SK-N-MC (cell line): ENCODE measurements around the gene CFAP61.

Source experiments
- DNase-seq: peaks from one replicate; pipeline ENCODE4 v3.0.0-alpha.2; 2011; ENCODE audit warnings: low read depth, low spot score
- H3K27ac ChIP-seq: fragments of 200-600 bp; sonication (generic); 2 replicates; pipeline ENCODE4 v1.5.1; 2016; ENCODE audit warnings: mixed run types
- H3K36me3 ChIP-seq: fragments of 200-600 bp; sonication (generic); 2 replicates; pipeline ENCODE4 v1.6.1; 2017; ENCODE audit warnings: antibody characterized with exemption, low read length, mixed read lengths; ENCODE audit not compliant: insufficient read depth
- H3K4me3 ChIP-seq: fragments of 200-600 bp; sonication (generic); 2 replicates; pipeline ENCODE4 v1.5.1; 2016
- H3K9ac ChIP-seq: fragments of 200-600 bp; sonication (generic); 2 replicates; pipeline ENCODE4 v1.8.0; 2017; ENCODE audit warnings: mixed run types, mixed read lengths; ENCODE audit not compliant: insufficient read length
- H3K9me3 ChIP-seq: fragments of 200-600 bp; sonication (generic); 2 replicates; pipeline ENCODE4 v1.6.1; 2017; ENCODE audit warnings: low read depth, mild to moderate bottlenecking, antibody characterized with exemption, low read length, moderate library complexity, mixed read lengths
- EZH2 ChIP-seq: fragments of 200-600 bp; sonication (generic); IDR thresholded peaks from one replicate; pipeline ENCODE4 v1.6.1; 2017; ENCODE audit warnings: antibody characterized with exemption
- FOXP2 ChIP-seq: optimal IDR thresholded peaks from 2 replicates; pipeline ENCODE3; 2011; ENCODE audit warnings: mild to moderate bottlenecking, moderate library complexity; ENCODE audit not compliant: insufficient read depth; ENCODE audit errors: extremely low read length, control extremely low read depth
- POLR2AphosphoS5 ChIP-seq: IDR thresholded peaks from 2 replicates; pipeline ENCODE4 v1.6.1; 2012; ENCODE audit warnings: mild to moderate bottlenecking, low read depth, low read length, borderline replicate concordance

The CFAP61 gene

DNA sequence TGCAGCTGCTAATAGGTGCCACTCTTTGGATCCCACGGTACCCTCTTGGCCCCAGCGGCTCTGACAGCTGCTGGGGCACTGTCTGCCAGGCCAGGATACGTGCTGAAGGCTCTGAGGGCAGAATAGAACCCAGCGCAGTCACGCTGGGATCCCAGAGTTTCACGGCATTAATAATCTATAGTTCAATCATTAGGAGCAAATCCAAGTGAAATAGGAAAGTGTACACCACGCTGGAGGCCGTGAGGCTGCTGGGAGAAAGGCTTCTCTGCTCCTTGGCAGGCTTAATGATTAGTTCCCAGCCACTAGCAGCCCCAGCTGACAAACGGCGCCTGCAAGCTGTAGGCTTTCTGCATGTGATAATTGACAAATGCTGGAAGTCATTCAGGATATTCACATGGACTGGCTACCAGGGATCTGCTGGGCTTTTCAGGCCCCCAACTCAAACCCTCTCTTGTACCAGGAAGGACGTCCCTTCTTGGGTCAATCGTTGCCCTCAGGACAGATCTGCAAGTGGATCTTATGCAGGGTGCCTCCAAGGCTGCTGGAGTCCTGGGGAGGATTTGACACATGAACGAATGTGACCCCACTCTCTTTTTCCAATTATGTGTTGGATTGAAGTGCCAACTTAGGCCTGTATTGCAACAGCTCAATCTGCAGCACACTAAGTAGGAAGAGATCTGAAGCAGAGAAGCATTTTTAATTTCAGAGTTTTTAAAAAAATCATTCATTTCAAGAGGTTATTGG is 265.5 kb downstream of the CFAP61 start:
- Histone ChIP-seq H3K4me3 (no peak overlapping the region), H3K27ac (peak overlapping the region; percentile 46; the same call in 1 of the 2 replicates), H3K9ac (peak overlapping the region; percentile 37), H3K36me3 (no peaks in the 10 kb centered on the region), H3K9me3 (no peaks in the 10 kb centered on the region)
- no peak for DNase-seq
- no peak for TF ChIP-seq POLR2AphosphoS5
- TF ChIP-seq EZH2, result no peak
- TF ChIP-seq FOXP2, result no peak

DNA sequence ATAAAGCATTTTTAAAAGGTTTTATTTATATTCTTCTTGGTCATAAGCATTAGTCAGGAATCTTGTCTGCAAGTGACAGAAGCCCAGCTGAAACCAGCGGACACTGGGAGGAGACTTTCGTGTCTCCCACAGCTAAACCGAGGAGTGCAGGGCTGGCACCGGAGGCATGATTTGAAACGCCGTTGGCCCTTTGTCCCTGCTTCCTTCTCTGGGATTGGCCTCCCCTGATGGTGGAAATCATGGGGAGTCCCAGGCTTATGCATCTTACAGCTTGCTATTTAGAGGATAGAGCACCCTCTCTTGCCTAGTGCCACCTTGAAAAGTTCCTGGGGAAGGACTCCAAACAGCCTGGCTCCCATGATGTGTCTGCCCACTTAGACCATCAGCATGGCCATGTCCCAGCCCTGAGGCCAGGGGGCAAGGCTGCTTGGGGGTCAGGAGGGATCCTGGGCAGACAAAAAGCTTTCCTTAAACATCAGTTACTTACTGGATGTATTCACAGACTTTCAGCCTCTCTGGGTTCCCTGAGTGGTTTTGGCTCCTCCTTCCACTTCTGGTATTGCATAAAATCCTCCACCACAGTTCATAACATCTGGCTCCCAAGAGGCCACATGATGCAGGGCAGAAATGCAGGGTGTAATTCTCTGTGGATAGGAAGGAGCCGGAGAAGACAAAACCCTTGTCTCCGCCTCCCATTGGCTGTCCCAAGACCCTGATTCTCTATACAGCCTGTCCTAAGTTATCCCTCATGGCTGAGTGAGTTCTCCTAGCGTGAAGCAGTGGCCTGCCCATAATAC is 266.2 kb downstream of the CFAP61 start:
- H3K27ac ChIP-seq, result peak overlapping the region; percentile 46; the same call in 1 of the 2 replicates
- TF ChIP-seq EZH2, result no peak
- no peak for TF ChIP-seq POLR2AphosphoS5
- TF ChIP-seq FOXP2, result no peak
- DNase-seq, result peak; percentile 44
- H3K4me3 ChIP-seq, result peak overlapping the region; percentile 12; the same call in 1 of the 2 replicates
- no peaks in the 10 kb centered on the region for H3K9me3 ChIP-seq
- no peaks in the 10 kb centered on the region for H3K36me3 ChIP-seq
- H3K9ac ChIP-seq, result no peak overlapping the region

DNA sequence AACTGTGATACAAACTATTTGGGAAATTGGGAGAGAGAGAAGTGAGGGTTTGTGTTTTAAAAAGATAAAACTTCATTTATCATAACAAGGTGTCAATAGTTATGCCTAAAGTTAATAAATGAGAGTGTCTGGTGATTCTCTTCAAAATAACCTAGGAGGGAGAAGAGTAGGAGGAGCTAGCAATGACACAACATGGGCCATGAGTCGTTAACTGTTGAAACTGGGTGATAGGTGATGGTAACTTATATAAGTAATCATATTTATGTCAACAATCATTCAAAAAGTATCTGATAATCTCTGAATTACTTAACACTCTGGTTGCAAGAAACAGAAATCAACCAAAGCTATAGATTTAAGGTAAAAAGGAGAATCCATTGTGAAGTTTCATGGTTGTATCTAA is 268.8 kb downstream of the CFAP61 start:
- TF ChIP-seq POLR2AphosphoS5 (no peak), FOXP2 (no peak), EZH2 (no peak)
- no peak for DNase-seq
- Histone ChIP-seq H3K27ac (no peak overlapping the region), H3K36me3 (no peaks in the 10 kb centered on the region), H3K9me3 (no peaks in the 10 kb centered on the region), H3K9ac (no peak overlapping the region), H3K4me3 (no peak overlapping the region)

DNA sequence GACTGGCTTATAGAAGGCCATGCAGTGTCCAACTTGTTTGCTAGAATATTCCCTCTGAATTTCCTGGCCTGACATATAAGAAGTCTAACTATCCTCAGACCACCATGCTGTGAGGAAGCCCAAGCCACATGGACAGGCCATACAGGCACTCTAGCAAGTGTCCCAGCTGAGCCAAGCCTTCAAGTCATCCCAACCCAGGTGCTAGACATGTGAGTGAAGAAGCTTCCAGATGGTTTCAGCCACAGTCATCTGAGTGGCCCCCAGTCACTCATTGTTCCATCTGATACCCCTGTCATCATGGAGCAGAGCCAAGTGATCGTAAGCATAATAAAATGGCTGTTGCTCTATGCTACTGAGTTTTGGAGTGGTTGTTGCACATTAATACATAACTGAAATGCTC is 269.6 kb downstream of the CFAP61 start:
- H3K4me3 ChIP-seq, result no peak overlapping the region
- no peaks in the 10 kb centered on the region for H3K36me3 ChIP-seq
- no peak overlapping the region for H3K27ac ChIP-seq
- TF ChIP-seq FOXP2, result no peak
- no peak for TF ChIP-seq POLR2AphosphoS5
- no peak for TF ChIP-seq EZH2
- no peak overlapping the region for H3K9ac ChIP-seq
- no peak for DNase-seq
- no peaks in the 10 kb centered on the region for H3K9me3 ChIP-seq

DNA sequence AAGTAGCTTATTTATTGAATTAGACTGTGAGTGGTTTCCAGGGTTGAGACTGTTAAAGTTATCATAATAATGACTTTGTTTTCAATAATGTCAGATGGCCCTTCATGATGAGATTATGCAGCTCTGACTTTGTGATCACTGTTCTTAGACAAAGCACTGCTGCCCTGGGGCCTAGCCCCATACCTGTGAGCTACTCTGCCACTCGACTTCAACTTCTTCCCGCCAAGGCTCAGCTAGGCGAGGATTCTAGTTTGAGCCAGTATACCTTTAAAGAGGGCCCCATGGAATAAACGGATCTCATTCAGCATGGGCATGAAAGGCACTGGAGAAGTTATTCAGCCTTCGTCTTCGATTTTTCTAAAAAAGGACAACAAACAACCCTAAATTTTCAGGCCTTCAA is 270.6 kb downstream of the CFAP61 start:
- Histone ChIP-seq H3K4me3 (no peak overlapping the region), H3K9me3 (no peaks in the 10 kb centered on the region), H3K27ac (no peak overlapping the region), H3K9ac (no peak overlapping the region), H3K36me3 (no peaks in the 10 kb centered on the region)
- TF ChIP-seq EZH2, result no peak
- DNase-seq, result no peak

DNA sequence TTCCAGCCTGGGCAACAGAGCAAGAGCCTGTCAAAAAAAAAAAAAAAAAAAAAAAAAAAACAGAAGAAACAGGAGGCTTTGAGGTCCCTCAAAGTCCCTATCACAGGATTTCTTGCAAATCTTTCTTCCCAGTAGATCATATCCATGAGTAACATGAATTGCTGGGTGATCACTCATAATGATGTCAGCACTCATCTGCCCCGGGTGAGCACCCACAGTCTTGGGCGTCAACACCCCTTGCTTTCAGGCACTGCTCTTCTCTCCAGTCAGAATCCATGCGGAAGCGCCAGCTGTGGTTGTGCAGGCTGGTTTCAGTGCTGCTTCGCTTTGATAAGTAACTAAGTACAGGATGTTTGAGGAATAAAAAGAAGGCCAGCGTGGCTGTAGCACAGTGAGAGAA is 275.4 kb downstream of the CFAP61 start:
- no peak for DNase-seq
- H3K9ac ChIP-seq, result no peak overlapping the region
- no peaks in the 10 kb centered on the region for H3K36me3 ChIP-seq
- H3K4me3 ChIP-seq, result no peak overlapping the region
- H3K9me3 ChIP-seq, result no peaks in the 10 kb centered on the region
- H3K27ac ChIP-seq, result no peak overlapping the region
- TF ChIP-seq EZH2 (no peak), POLR2AphosphoS5 (no peak), FOXP2 (no peak)

DNA sequence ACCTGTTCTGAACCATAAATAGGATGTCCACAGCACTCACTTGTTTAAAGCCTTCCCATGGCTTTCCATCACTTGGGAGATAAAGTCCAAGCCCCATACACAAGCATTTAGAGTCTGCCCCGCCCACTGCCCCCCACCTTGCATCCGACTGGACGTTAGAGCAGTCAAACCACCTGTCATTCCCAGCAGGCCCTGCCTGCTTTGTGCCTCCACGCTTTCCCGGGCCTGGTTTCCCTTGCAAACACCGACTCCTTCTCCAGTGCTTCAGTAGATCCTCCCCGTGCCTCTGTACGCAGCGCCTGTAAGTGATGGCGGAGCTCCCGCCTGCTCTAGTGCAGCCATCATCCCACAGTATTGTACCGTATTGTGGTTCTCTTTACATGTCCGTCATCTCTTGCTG is 277.2 kb downstream of the CFAP61 start:
- Histone ChIP-seq H3K27ac (no peak overlapping the region), H3K9ac (no peak overlapping the region), H3K36me3 (no peaks in the 10 kb centered on the region), H3K4me3 (no peak overlapping the region), H3K9me3 (no peaks in the 10 kb centered on the region)
- no peak for TF ChIP-seq FOXP2
- TF ChIP-seq EZH2, result no peak
- no peak for TF ChIP-seq POLR2AphosphoS5
- DNase-seq, result no peak

DNA sequence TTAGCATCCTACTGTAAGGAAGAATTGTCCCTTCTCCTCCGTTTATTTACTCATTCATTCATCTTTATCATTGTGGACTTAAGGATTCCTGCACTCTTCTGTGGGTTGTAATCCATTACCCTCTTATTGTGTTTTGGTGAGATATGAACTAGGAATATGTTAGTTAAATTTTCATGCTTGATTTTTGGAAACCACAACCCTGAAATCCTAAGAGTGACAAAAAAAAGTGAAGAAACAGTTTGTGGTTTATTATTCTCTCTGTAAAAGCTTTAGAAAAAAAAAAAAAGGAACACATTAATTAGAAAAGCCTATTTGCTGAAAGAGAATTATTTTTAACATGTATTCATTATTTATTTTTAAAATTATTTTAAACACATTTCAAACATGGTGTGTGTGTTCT is 278.8 kb downstream of the CFAP61 start:
- TF ChIP-seq EZH2, result no peak
- TF ChIP-seq POLR2AphosphoS5, result no peak
- no peak for TF ChIP-seq FOXP2

DNA sequence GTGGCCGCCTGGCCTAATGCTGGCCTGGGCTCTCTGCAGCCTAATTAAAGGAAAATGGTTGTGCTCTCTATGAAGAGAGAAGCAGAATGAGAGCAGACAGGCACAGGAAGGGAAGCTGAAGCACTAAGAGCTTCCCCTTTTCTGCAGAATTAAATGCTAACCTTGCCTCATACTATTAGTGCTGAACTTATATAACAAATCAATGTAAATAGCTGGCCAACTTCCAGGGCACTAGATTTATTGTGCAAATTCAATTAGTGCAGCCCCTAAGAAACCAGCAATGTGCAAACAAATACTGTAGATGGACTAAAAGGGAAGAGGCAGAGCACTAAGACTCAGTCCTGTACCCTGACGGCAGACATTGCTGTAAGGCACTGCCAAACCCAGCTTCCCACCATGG is 279.5 kb downstream of the CFAP61 start:
- no peak for DNase-seq
- no peak for TF ChIP-seq FOXP2
- TF ChIP-seq EZH2, result no peak
- TF ChIP-seq POLR2AphosphoS5, result no peak
- H3K4me3 ChIP-seq, result no peak overlapping the region
- H3K36me3 ChIP-seq, result no peaks in the 10 kb centered on the region
- H3K9ac ChIP-seq, result no peak overlapping the region
- no peak overlapping the region for H3K27ac ChIP-seq
- H3K9me3 ChIP-seq, result no peaks in the 10 kb centered on the region

More for the DNA sequence above, 278.8 kb downstream of the CFAP61 start:
- DNase-seq, result no peak
- H3K9me3 ChIP-seq, result no peaks in the 10 kb centered on the region
- no peaks in the 10 kb centered on the region for H3K36me3 ChIP-seq
- H3K4me3 ChIP-seq, result no peak overlapping the region
- no peak overlapping the region for H3K27ac ChIP-seq
- no peak overlapping the region for H3K9ac ChIP-seq
